Central memory CD8-positive, alpha-beta T cell (primary cell): Measurements from ENCODE around the gene CTSK.

Experiments
- ATAC-seq: fragments of 150-1000 bp; cut with Tn5 transposase; replicated peaks from 2 replicates; pipeline ENCODE4 v1.10.0; 2022; ENCODE audit warnings: mild to moderate bottlenecking, moderate FRiP score, moderate number of reproducible peaks; ENCODE audit not compliant: poor library complexity, severe bottlenecking; ENCODE audit errors: extremely low read depth
- DNase-seq, 2 donors: peaks; one replicate each; pipeline ENCODE4 v3.0.0; 2021; ENCODE audit warnings: low spot score in 2 of 2
- H3K27ac Mint-ChIP-seq: one replicate; pipeline ENCODE4 v1.8.0; 2022; ENCODE audit warnings: low read depth, mild to moderate bottlenecking, moderate library complexity, mixed read lengths
- H3K27me3 Mint-ChIP-seq: one replicate; pipeline ENCODE4 v1.8.0; 2022; ENCODE audit warnings: mixed read lengths
- H3K36me3 Mint-ChIP-seq: one replicate; pipeline ENCODE4 v1.8.0; 2022; ENCODE audit warnings: mild to moderate bottlenecking, moderate library complexity, mixed read lengths; ENCODE audit not compliant: insufficient read depth
- H3K4me1 Mint-ChIP-seq: one replicate; pipeline ENCODE4 v1.8.0; 2022; ENCODE audit warnings: mixed read lengths
- H3K4me3 Mint-ChIP-seq: one replicate; pipeline ENCODE4 v1.8.0; 2022; ENCODE audit warnings: mild to moderate bottlenecking, moderate library complexity, mixed read lengths
- H3K9me3 Mint-ChIP-seq: one replicate; pipeline ENCODE4 v1.8.0; 2022; ENCODE audit warnings: mixed read lengths

CTSK gene

GRCh38 chr1:150826299-150826698 is 18.2 kb upstream of the CTSK start:
- H3K27me3 Mint-ChIP-seq, result no peaks in the 10 kb centered on the region

GRCh38 chr1:150820730-150821512 is 12.9 kb upstream of the CTSK start:
- ATAC-seq, result no peak
- DNase-seq, result no peak
- H3K4me1 Mint-ChIP-seq, result no peaks in the 10 kb centered on the region
- no peaks in the 10 kb centered on the region for H3K9me3 Mint-ChIP-seq
- peaks cover 47% of the 10 kb centered on the region for H3K36me3 Mint-ChIP-seq
- no peak overlapping the region for H3K27ac Mint-ChIP-seq
- H3K27me3 Mint-ChIP-seq, result no peaks in the 10 kb centered on the region
- H3K4me3 Mint-ChIP-seq, result no peak overlapping the region

More at GRCh38 chr1:150826299-150826698, 18.2 kb upstream of the CTSK start:
- ATAC-seq (no peak), DNase-seq (no peak)
- Mint-ChIP-seq H3K36me3 (peaks cover 51% of the 10 kb centered on the region), H3K4me1 (no peaks in the 10 kb centered on the region), H3K27ac (no peak overlapping the region), H3K9me3 (no peaks in the 10 kb centered on the region), H3K4me3 (no peak overlapping the region)

- Mint-ChIP-seq H3K4me1 (no peaks in the 10 kb centered on the region), H3K27ac (no peak overlapping the region), H3K27me3 (no peaks in the 10 kb centered on the region), H3K4me3 (no peak overlapping the region), H3K9me3 (no peaks in the 10 kb centered on the region), H3K36me3 (peaks cover 44% of the 10 kb centered on the region)
- DNase-seq, result no peak
- no peak for ATAC-seq
Measured at GRCh38 chr1:150815871-150816270, 7.8 kb upstream of the CTSK start.

GRCh38 chr1:150813028-150813707 is 5.1 kb upstream of the CTSK start:
- Mint-ChIP-seq H3K4me1 (no peaks in the 10 kb centered on the region), H3K27me3 (no peaks in the 10 kb centered on the region), H3K36me3 (peaks cover 36% of the 10 kb centered on the region), H3K4me3 (no peak overlapping the region), H3K9me3 (no peaks in the 10 kb centered on the region), H3K27ac (no peak overlapping the region)
- DNase-seq, result no peak
- no peak for ATAC-seq

GRCh38 chr1:150810958-150811659 is 3.0 kb upstream of the CTSK start:
- H3K27ac Mint-ChIP-seq, result no peak overlapping the region
- no peaks in the 10 kb centered on the region for H3K4me1 Mint-ChIP-seq
- H3K27me3 Mint-ChIP-seq, result no peaks in the 10 kb centered on the region
- ATAC-seq (no peak), DNase-seq (no peak)
- no peaks in the 10 kb centered on the region for H3K9me3 Mint-ChIP-seq
- H3K36me3 Mint-ChIP-seq, result peaks cover 19% of the 10 kb centered on the region
- no peak overlapping the region for H3K4me3 Mint-ChIP-seq

- no peak overlapping the region for H3K4me3 Mint-ChIP-seq
- no peaks in the 10 kb centered on the region for H3K4me1 Mint-ChIP-seq
- no peaks in the 10 kb centered on the region for H3K27me3 Mint-ChIP-seq
- ATAC-seq (no peak), DNase-seq (no peak)
- H3K27ac Mint-ChIP-seq, result no peak overlapping the region
- no peaks in the 10 kb centered on the region for H3K9me3 Mint-ChIP-seq
- peaks cover 11% of the 10 kb centered on the region for H3K36me3 Mint-ChIP-seq
Measured at GRCh38 chr1:150809651-150810050, 1.6 kb upstream of the CTSK start.

- Mint-ChIP-seq H3K4me1 (no peaks in the 10 kb centered on the region), H3K27ac (no peak overlapping the region)
Measured at GRCh38 chr1:150808846-150809245, 786 bp upstream of the CTSK start.

GRCh38 chr1:150807249-150808023 is 624 bp downstream of the CTSK start:
- H3K9me3 Mint-ChIP-seq, result no peaks in the 10 kb centered on the region
- no peak overlapping the region for H3K27ac Mint-ChIP-seq
- H3K27me3 Mint-ChIP-seq, result no peaks in the 10 kb centered on the region
- ATAC-seq (no peak), DNase-seq (no peak)
- H3K36me3 Mint-ChIP-seq, result no peaks in the 10 kb centered on the region
- H3K4me1 Mint-ChIP-seq, result no peaks in the 10 kb centered on the region
- no peak overlapping the region for H3K4me3 Mint-ChIP-seq

More at GRCh38 chr1:150808846-150809245, 786 bp upstream of the CTSK start:
- H3K9me3 Mint-ChIP-seq, result no peaks in the 10 kb centered on the region
- DNase-seq (no peak), ATAC-seq (no peak)
- peaks cover 3% of the 10 kb centered on the region for H3K36me3 Mint-ChIP-seq
- no peaks in the 10 kb centered on the region for H3K27me3 Mint-ChIP-seq
- no peak overlapping the region for H3K4me3 Mint-ChIP-seq

GRCh38 chr1:150805899-150806298 is 2.2 kb downstream of the CTSK start:
- Mint-ChIP-seq H3K9me3 (no peaks in the 10 kb centered on the region), H3K4me3 (no peak overlapping the region), H3K27me3 (no peaks in the 10 kb centered on the region), H3K36me3 (no peaks in the 10 kb centered on the region), H3K27ac (no peak overlapping the region), H3K4me1 (no peaks in the 10 kb centered on the region)
- DNase-seq (no peak), ATAC-seq (no peak)

- ATAC-seq, result no peak
- H3K4me3 Mint-ChIP-seq, result no peak overlapping the region
- no peaks in the 10 kb centered on the region for H3K27me3 Mint-ChIP-seq
- no peaks in the 10 kb centered on the region for H3K4me1 Mint-ChIP-seq
- H3K36me3 Mint-ChIP-seq, result no peaks in the 10 kb centered on the region
- no peaks in the 10 kb centered on the region for H3K9me3 Mint-ChIP-seq
- peak overlapping the region; percentile 29 for H3K27ac Mint-ChIP-seq
- no peak for DNase-seq
Measured at GRCh38 chr1:150804671-150805070, 3.4 kb downstream of the CTSK start.

GRCh38 chr1:150799089-150799488 is 9.0 kb downstream of the CTSK start:
- no peaks in the 10 kb centered on the region for H3K4me1 Mint-ChIP-seq
- no peaks in the 10 kb centered on the region for H3K9me3 Mint-ChIP-seq
- DNase-seq, result no peak
- H3K36me3 Mint-ChIP-seq, result peaks cover 5% of the 10 kb centered on the region
- H3K27ac Mint-ChIP-seq, result no peak overlapping the region
- H3K4me3 Mint-ChIP-seq, result no peak overlapping the region
- ATAC-seq, result no peak
- H3K27me3 Mint-ChIP-seq, result no peaks in the 10 kb centered on the region

GRCh38 chr1:150798525-150798924 is 9.5 kb downstream of the CTSK start:
- no peak overlapping the region for H3K27ac Mint-ChIP-seq
- no peaks in the 10 kb centered on the region for H3K4me1 Mint-ChIP-seq
- DNase-seq (no peak), ATAC-seq (no peak)
- H3K4me3 Mint-ChIP-seq, result no peak overlapping the region
- H3K9me3 Mint-ChIP-seq, result no peaks in the 10 kb centered on the region
- peaks cover 5% of the 10 kb centered on the region for H3K36me3 Mint-ChIP-seq
- no peaks in the 10 kb centered on the region for H3K27me3 Mint-ChIP-seq
